Effector CD8-positive, alpha-beta T cell (primary cell): ENCODE measurements around the gene AMFR.

ENCODE experiments used
- DNase-seq: peaks from one replicate; lab custom pipeline; 2025; lab: John Stamatoyannopoulos, UW

AMFR gene

DNA sequence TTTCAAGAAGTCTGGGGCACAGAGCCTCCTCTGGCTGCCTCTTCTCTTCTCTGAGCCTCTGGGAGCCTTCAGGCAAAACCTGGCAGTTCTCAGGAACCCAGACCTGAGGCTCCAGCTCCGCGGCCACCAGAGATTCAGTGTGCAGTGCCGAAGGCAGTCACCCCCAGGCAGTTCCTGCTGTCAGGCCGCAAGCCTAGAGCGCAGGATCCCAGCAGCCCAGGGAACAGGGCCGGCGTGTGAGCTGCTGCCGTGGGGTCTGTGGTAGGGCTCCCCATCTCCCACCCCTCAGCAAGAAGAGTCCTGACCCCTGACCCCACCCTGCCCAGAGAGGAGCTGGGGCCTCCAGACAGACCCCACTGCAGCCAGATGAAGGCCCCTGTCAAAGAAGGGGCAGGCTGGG lies 78.2 kb downstream of the AMFR start:
- DNase-seq: no peak

DNA sequence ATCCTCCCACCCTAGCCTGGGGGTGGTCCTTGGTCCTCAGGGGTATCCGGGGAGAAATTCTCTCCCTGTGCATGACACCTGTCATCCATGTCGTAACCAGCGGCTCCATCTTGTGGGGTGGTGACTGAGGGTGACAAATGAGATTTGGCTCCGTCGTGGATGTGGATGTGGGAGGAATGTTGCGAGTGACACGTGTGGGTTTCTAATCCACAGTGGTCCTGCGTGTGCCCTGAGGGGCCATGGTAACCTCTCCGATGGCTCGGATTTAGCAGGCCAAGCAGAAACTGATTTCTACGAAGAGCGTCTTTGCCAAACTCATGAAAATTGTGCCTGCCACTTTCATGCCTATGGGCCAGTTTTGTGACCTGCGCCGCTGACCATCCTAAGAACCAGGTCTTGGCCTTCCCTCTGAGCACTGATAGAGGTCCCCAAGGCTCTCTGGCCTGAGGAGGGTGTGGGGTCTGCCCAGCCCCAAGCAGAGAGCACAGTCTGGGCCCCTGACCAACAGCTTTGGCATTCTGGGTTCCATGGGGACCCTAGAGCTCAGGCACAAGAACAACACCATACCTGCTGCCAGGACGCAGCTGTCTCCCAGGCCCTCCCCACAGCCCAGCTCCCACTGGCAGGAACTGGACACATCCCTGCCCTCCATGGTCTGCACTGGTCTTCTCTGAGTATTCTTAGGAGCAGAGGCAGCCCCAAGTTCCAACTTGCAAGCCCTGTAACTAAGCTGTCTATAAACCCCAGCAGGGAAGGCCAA lies 79.0 kb downstream of the AMFR start:
- DNase-seq: no peak

DNA sequence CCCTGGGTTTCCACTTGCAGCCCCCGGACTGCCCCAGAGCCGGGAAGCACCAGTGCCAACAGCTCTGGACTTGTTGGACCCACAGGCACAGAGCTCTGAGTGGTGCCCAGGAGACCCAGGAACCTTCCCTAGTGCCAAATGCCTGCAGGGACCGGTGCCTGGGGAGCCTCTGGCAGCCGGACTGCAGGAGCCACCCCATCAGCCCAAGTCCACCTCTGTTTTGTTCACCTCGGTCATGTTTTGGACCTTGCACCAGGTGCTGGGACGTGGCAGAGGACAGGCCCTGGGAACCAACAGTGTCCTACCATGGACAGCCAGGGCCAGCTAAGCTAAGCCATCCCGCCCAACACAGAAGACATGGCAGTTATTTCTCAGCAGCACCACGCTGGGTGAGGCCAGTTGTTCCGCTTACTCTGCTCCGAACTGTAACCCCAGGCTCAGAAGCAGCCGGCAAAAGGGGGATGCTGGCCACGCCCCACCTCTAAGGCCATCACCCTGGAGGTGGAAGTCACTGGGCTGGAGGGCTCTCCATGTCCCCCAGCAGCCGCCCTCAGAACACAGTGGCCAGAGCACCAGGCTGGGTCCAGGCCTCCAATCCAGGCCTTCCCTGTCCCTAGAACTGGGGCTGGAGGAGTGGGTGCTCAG lies 79.8 kb downstream of the AMFR start:
- no peak for DNase-seq

DNA sequence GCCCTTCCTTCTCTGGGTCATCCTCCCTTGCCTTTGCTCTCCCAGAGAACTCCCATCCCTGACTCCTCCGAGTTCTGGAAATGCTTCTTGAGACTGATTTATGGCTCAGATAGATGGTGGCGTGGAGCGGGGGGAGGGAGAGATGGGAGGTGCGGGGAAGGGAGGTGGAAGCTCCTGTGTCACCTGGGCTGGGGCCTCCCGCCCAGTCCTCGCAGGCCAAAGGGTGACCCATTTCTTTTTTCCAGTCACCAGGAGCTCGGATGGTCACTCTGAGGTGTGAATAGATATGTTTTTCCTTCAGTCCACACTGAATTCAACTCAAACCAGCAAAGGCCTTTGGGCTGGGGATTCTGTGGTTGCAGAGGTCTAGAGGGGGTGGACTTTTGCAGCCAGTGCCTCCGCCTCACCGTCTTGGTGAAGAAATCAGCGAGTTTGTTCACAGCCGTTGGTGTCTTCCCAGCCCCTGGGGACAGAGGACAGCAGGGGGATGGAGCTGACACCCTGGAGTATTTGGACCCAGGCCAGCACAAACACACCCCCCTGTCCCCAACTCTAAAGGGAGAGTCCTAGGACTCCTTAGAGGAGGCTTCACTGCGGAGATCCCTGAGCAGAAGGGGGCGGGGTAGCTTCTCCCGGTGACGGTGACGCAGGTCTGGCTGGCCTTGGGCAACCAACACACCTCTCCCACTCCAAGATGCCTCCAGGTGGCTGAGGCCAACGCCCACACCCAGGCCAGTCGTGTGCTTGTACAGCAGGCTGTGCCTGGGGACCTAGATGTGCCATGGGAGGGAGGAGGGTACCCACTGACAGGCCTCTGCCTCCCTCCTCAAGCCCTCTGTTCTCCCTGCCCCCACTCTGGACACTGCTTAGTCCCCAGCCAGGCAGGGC lies 80.6 kb downstream of the AMFR start:
- DNase-seq: no peak

DNA sequence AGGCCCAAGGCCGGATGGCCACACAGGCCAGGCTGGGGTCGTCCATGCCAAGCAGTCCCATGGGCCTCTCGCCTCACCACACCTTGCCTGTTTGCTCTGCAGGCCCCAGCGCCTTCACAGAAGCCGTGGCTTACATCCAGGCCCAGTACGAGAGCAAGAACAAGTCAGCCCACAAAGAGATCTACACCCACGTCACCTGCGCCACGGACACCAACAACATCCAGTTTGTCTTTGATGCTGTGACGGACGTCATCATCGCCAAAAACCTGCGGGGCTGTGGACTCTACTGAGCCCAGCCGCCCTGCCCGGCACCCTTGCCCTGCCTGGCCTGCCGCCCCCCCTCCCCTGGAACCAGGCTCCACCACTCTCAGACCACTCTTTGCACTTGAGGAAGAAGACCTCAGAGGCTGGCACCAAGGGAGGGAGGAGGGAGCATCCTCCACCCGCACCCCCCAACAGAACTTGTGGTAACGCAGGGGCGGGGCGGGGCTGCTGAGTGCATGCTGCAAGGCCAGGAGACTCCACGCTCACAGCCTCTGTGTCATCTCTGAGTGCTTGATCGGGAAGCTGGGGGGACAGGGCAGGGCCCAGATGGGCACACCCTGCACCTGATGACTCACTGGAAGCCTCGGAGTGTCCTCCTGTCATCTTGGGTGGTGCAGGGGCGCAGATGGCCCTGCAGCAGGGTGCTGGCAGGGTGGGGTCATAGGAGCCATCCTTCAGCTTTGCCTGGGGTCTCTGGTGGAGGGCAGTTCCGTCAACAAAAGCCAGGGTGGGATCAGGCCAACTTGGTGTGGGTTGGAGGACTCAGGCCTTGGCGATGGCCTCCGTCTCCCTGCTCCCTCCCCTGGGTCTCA lies 81.5 kb downstream of the AMFR start:
- no peak for DNase-seq

DNA sequence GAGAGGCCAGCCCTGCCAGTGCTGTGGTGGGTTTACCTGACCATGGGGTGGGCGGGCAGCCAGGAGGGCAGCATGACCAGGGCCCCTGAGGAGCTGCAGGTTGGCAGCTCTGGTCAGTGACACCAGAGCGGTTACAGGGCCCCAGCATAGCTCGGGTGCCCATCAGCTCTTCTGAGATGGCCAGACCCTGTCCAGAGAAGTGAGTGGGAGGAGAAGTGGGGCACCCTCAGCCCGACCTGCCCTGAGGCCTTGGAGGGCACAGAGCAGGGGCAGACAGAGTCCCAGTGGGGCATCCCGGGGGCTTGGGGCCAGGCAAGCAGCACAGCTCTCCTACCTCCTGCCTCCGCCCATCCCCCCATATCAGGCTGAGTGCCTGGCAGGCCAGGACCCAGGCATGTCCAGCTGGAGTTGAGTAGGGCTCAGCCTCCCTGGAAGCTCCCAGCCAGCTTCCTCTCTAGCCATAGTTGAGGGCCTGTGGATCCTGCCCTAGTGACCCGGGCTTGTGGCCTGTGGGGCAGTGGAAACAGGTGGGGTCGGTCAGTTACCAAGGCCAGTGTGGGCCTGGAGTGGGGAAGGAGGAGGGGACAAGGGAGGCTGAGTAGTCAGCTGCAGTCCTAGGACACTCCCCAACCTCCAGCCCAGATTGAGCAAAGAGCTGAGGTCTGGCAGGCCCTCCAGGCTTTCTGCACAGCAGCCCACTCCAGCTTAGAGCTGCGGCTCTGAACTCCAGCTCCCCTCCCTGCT lies 83.5 kb downstream of the AMFR start:
- no peak for DNase-seq

DNA sequence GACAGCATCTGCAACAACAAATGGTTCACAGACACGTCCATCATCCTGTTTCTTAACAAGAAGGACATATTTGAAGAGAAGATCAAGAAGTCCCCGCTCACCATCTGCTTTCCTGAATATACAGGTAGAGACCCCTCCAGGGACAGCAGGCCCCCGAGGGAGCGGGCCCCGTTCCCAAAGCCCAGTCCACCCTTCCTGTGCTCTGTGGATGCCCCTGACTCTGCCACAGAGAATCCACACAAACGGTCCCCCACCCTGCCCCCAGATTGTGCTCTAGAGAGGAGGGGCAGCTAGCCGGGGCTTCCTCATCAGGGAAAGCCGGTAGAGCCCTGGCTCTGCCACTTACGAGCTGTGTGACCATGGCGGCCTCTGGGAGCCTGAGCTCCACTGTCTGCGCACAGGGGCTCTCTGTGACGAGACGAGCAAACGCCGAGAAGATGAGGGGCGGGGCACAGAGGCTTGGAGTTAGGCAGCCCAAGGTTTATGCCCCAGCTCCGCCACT lies 84.4 kb downstream of the AMFR start:
- DNase-seq: no peak

DNA sequence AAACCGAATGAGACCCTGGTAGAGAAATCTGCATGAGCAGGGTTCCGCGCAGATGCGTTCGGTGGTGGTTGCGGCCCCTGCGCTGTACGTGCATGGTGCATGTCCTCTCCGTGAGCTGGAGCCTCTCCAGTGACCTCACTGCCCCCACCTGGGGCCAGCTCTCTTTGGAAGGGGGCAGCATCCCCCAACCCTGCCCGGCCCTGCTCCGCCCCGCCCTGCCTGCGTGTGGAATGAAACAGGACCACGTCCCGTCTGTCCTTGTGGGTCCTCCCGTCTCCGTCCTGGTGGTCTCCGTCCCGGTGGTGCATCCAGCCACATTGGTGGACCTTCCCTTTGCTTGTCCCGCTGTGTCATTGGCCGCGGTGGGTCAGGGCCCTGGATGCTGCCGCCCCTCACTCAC lies 84.9 kb downstream of the AMFR start:
- DNase-seq: no peak

DNA sequence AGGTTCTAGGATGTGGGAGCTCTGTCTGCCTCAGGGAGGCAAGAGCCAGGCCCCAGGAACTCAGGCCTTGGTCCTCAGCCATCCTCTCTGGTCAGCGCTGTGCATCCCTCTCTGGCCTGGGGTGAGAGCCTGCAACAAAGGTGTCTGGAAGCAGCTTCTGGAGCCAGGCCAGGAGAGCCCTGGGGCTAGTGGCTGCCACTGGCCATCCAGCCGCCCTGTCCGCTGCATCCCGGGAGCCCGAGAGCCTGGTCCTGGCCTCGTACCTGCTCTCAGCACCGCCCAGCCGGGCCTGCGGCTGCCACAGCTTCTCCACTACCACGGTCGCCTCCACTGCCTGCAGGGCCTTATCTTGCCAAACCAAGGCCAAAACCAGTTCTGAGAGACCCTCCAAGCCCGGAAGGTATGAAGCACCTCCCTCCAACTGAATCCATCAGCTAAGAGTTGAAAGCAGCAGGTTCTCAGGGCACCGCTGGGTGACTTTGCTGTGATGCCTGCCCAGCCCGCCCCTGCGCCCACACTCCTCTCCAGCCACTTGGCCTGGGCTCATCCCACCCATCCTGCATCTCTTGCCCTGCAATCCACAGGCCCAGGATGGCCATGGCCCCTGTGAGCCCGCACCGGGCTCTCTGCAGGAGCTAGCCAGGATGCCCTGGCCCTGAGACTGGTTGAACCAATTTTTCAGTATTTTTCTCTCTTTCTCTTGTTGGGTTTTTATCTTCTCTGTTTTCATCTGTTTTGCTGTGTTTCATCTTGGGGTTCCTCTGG lies 85.7 kb downstream of the AMFR start:
- no peak for DNase-seq

DNA sequence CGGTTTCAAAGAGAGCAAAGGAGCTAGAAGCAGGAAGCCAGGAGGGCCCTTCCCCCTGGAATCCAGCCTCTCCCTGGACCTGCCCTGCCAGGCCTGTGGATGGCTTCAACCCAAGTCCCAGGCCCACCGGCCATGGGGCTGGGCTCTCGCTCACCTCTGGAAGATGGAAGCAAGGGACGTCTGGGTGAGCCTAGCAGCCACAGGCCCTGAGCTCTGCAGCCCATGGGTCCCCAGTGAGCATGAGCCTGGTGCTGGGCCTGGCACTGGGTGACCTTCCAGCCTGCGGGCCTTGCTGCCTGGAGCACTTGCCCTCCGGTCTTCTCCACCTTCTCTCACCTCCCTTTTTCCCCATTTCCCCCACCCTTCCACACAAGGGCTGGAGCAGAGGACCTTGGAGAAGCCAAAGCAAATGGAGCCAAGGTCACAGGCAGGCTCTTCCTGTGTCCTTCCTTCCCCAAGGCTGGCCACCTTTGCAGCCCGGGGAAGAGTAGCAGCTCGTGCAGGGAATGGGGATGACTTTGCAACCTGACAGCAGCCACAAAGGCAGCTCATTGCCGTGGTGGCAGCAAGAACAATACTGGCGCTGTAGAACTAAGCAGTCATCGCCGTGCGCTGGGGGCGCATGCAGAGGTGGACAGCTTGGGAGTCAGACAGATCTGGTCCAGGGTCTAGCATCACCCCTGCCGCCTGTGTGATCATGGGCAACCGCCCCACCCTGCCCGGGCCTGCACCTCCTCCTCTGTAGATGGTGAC lies 86.6 kb downstream of the AMFR start:
- DNase-seq: no peak

DNA sequence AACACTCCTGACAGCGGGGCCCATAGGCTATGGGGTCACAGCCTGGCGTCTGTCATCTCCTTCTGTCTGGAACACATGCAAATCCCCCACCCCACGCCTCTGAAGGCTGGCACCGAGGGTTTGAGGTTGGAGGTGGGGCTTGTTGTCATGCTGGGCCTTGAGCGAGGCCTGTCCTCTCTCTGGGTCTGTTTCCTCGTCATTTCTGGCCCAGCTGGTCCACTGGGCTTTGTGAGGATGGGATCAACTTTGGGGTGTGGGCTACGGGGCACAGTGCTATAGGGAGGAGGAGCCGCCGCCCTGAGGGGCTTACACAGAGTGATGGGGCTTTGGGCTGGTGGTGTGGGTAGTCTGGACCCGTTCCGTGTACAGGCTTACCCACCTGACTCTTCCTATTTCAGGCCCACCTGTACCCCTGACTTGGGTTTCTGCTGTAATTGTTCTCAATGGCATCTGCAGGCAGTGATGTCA lies 87.5 kb downstream of the AMFR start:
- DNase-seq: no peak

DNA sequence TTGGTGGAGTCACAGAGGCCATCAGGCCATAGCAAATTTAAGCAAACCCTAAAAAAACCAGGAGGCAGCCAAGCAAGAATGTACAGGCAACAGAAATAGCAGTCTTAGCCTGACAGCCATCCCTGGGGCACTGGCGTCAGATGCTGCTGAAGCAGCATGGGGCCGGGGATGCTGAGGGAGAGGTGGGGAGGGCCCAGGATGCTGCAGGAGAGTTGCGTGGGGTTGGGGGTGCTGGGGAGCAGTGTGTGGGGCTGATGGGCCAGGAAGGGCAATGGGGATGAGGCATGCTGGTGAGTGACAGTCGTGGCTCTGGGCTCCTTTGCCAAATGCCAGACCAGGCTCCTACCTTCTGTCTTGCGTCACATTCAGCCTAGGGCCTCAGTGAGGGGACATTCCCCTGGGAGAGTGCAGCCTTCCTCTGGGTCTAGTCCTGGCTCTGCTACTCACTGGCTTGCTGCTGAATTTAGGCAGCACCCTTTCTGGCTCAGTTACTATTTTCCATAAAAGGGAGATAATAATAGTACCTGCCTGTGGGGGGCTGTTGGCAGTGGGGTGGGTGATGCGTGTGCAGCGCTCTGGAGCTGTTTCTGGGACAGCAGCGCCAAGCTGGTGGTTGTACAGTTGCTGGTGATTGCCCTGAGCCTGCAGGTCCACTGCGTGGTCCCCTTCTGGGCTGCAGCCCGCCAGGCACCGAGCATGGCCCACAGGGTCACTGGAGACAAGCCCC lies 88.1 kb downstream of the AMFR start:
- DNase-seq: no peak

DNA sequence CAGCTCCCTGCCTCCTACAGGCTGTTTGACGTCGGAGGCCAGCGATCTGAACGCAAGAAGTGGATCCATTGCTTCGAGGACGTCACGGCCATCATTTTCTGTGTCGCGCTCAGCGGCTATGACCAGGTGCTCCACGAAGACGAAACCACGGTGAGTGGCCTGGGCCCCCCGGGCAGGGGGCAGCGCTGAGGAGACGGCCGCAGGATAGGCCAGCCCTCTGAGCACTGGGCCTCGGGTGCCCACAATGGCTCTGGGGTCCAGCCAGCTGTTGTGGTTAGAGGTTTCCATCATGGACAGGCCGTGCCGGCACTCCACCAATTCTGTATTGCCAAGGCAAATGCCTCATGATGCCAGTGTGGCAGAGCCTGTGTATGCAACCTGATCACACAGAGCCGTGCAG lies 88.6 kb downstream of the AMFR start:
- no peak for DNase-seq

DNA sequence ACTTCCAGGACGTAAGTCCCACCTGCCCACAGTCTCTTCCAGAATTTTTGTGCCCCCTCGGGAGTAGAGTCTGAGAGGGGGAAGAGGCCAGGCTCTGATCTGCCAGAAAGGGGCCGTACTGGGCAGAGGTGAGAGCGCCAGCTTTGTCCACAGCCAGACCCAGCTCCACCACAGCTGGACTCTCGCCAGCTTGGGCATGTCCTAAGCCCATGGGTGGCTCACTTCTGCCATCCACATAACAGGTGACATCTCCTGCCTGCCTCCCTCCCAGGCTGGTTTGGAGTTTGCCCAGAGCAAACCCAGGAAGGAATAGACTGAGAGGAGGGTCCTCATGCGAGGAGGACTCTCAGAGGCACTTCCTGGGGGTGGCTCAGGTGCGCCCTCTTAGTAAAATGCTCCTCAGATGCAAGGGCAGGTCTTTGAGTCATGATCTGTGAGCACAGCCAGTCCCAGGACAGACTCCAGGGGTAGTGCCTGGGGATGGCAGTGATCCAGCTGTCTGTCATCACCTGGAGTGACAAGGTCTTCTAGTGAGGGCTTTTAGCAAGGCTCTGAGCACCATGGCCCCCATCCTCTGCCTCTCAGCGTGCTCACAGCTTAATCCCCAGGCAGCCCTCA lies 89.2 kb downstream of the AMFR start:
- DNase-seq: no peak

DNA sequence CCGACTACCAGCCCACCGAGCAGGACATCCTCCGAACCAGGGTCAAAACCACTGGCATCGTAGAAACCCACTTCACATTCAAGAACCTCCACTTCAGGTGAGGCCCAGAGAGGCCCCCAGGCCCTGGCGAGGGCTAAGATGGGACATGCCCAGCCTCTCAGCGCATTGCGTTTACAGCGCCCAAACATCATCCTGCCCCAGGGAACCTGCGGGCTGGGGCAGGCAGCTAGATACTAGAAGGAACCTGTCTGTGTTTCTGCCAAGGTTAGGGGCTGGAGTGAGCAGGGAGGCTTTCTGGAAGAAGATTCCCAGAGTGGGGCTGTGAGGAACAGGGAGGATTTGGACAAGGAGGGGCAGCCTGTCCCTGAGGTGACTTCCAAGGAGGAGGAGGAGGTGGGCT lies 90.6 kb downstream of the AMFR start:
- no peak for DNase-seq

DNA sequence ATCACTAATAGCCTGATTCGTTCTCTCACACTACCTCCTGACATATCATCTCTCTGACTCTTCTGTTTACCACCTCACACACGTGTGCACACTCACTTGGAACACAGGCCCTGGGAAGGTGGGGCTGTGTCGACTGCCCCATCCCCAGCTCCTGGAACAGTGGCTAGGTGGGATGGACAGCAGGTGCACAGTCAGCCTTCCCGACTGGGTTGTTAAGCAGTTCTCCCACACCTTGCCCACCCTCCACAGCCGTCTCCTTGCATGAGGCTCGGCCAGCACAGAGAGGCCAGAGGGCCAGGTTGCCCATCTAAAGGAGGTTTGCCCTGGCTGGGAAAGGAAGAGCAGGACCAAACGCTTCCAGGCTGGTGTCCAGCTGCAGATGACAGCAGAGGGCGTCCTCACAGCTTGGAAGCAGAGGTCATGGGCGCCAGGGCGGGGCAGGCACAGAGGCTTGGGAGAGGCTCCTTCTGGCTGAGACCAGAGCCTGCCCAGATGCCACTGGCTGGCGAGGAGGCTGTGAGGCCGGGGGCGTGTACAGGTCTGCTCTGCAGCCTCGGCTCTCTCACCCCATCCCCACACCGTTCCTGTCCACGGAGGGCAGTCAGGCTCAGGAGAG lies 92.8 kb downstream of the AMFR start:
- no peak for DNase-seq

DNA sequence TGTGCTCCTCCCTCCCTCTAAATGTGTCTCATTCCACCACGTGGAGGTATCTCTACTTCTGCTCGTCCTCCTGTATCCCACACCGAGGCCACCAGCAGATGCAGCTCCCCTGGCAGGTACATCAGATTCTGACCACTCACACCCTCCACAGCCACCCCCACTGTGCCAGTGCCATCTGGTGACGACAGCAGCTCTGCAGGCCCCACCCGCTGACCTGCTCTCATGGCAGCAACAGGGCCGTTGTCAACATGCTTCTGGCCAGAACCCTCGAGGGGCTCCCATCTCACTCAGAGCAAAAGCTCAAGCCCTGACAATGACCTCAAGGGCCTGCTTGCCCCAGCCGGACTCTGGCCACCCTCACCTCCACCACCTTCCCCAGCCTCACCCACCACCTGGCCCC lies 93.4 kb downstream of the AMFR start:
- DNase-seq: no peak

DNA sequence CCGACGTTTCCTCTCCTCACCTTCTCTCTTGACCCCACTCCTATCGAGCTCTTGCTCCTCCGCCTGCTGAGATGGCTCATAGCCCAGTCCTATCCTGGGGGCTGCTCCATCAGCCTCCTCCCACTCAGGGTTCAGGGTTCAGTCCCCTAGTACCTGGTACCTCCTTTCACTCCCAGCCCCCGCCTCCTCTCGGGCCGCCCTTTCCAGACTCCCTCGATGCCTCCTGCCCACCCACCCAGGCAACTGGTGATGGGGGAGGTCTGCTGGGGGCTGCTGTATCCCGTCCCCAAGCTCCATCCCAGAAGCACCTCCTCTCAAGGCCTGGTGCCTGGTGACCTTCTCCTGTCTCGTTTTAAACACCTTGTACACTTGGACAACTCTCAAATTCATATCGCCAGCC lies 93.9 kb downstream of the AMFR start:
- no peak for DNase-seq
